ENCODE results near the gene RWDD1.
"Not testable (repeated sequence)": the region's sequence is repeated elsewhere in the genome, so short reads cannot be mapped to it uniquely, and the experiment has no call there.

Gene RWDD1

GRCh38 chr6:116561377-116562018 is 9.8 kb upstream of the RWDD1 start:
- peak; percentile 73 for DNase-seq

GRCh38 chr6:116562019-116562403 is 9.3 kb upstream of the RWDD1 start:
- no peak for DNase-seq

- DNase-seq, result no peak
Measured at GRCh38 chr6:116562614-116563013, 8.7 kb upstream of the RWDD1 start.

- no peak for DNase-seq
Measured at GRCh38 chr6:116563830-116564229, 7.5 kb upstream of the RWDD1 start.

GRCh38 chr6:116564311-116564710 is 7.0 kb upstream of the RWDD1 start:
- peak; percentile 72 for DNase-seq

GRCh38 chr6:116564921-116565872 is 6.1 kb upstream of the RWDD1 start:
- DNase-seq, result peak; percentile 33

GRCh38 chr6:116568111-116568510 is 3.2 kb upstream of the RWDD1 start:
- DNase-seq, result no peak

GRCh38 chr6:116568821-116569755 is 2.2 kb upstream of the RWDD1 start:
- no peak for DNase-seq

GRCh38 chr6:116571683-116572000 is 338 bp downstream of the RWDD1 start:
- DNase-seq, result no peak

GRCh38 chr6:116572162-116572561 is 858 bp downstream of the RWDD1 start:
- DNase-seq, result no peak

GRCh38 chr6:116575227-116575626 is 3.9 kb downstream of the RWDD1 start:
- DNase-seq, result no peak

GRCh38 chr6:116577486-116577885 is 6.2 kb downstream of the RWDD1 start:
- DNase-seq, result no peak

- DNase-seq, result no peak
Measured at GRCh38 chr6:116578335-116578734, 7.0 kb downstream of the RWDD1 start.

GRCh38 chr6:116579143-116579542 is 7.8 kb downstream of the RWDD1 start:
- DNase-seq, result no peak

GRCh38 chr6:116580198-116580597 is 8.9 kb downstream of the RWDD1 start:
- DNase-seq, result peak; percentile 78

GRCh38 chr6:116586276-116586675 is 15.0 kb downstream of the RWDD1 start:
- DNase-seq, result no peak

GRCh38 chr6:116586738-116587137 is 15.4 kb downstream of the RWDD1 start:
- DNase-seq, result no peak

GRCh38 chr6:116595247-116595646 is 23.9 kb downstream of the RWDD1 start:
- DNase-seq, result no peak

GRCh38 chr6:116596815-116597214 is 25.5 kb downstream of the RWDD1 start:
- DNase-seq, result peak; percentile 24

GRCh38 chr6:116603916-116604315 is 32.6 kb downstream of the RWDD1 start:
- not testable (repeated sequence) for DNase-seq

- DNase-seq, result not testable (repeated sequence)
Measured at GRCh38 chr6:116604868-116605267, 33.6 kb downstream of the RWDD1 start.

GRCh38 chr6:116605935-116606334 is 34.6 kb downstream of the RWDD1 start:
- no peak for DNase-seq

- DNase-seq, result no peak
Measured at GRCh38 chr6:116611056-116611455, 39.8 kb downstream of the RWDD1 start.

All from fibroblast of skin of scalp (primary cell).